ENCODE results near the gene PPP1R3G. TPM values are rescaled to one million over a fixed set of nuclear protein-coding genes. Genes with fewer than 3 reads are reported as not detected.
"Not testable (repeated sequence)": the region's sequence is repeated elsewhere in the genome, so short reads cannot be mapped to it uniquely, and the experiment has no call there.

Gene PPP1R3G
- total and polyA plus RNA-seq, 3 experiments from 2014 or later: not detected

GRCh38 chr6:5120011-5120410 is 34.9 kb downstream of the PPP1R3G start:
- Histone ChIP-seq H3K27me3 (ENCODE audit: insufficient read depth, low read length, poor library complexity, severe bottlenecking) (no peaks in the 10 kb centered on the region), H3K9me3 (ENCODE audit: low read length) (no peaks in the 10 kb centered on the region), H3K36me3 (ENCODE audit: insufficient read depth, low read length) (no peaks in the 10 kb centered on the region), H3K4me3 (ENCODE audit: low read length) (no peak overlapping the region), H3K27ac (ENCODE audit: low read depth, low read length) (no peak overlapping the region), H3K4me1 (ENCODE audit: insufficient read depth, low read length) (no peaks in the 10 kb centered on the region)
- no peak for DNase-seq
- peaks cover 0 to 1% (median 0%) of the 10 kb centered on the region in 3 donors for H3K36me3 Mint-ChIP-seq
- H3K4me1 Mint-ChIP-seq: peaks cover 0 to 1% (median 0%) of the 10 kb centered on the region in 3 donors
- H3K9me3 Mint-ChIP-seq: no peaks in the 10 kb centered on the region
- POLR2A ChIA-PET: no interaction called here
- H3K27me3 Mint-ChIP-seq: no peaks in the 10 kb centered on the region
- H3K27ac Mint-ChIP-seq: no peak overlapping the region
- CTCF ChIA-PET: no interaction called here
- no peak overlapping the region for H3K4me3 Mint-ChIP-seq

GRCh38 chr6:5120543-5120942 is 35.4 kb downstream of the PPP1R3G start:
- H3K27ac Mint-ChIP-seq; H3K36me3 ChIP-seq (ENCODE audit: insufficient read depth, low read length); H3K27ac ChIP-seq (ENCODE audit: low read depth, low read length); H3K4me1 ChIP-seq (ENCODE audit: insufficient read depth, low read length); CTCF ChIA-PET; H3K9me3 Mint-ChIP-seq; H3K27me3 ChIP-seq (ENCODE audit: insufficient read depth, low read length, poor library complexity, severe bottlenecking); H3K4me3 ChIP-seq (ENCODE audit: low read length); H3K9me3 ChIP-seq (ENCODE audit: low read length); H3K36me3 Mint-ChIP-seq; POLR2A ChIA-PET; DNase-seq; H3K27me3 Mint-ChIP-seq; H3K4me3 Mint-ChIP-seq; H3K4me1 Mint-ChIP-seq: not testable (repeated sequence)

GRCh38 chr6:5121479-5121878 is 36.3 kb downstream of the PPP1R3G start:
- Mint-ChIP-seq H3K27me3 (no peaks in the 10 kb centered on the region), H3K27ac (no peak overlapping the region), H3K4me3 (no peak overlapping the region), H3K36me3 (peaks cover 0 to 1% (median 0%) of the 10 kb centered on the region in 3 donors), H3K9me3 (no peaks in the 10 kb centered on the region), H3K4me1 (peaks cover 0 to 1% (median 0%) of the 10 kb centered on the region in 3 donors)
- Histone ChIP-seq H3K27me3 (ENCODE audit: insufficient read depth, low read length, poor library complexity, severe bottlenecking) (no peaks in the 10 kb centered on the region), H3K36me3 (ENCODE audit: insufficient read depth, low read length) (no peaks in the 10 kb centered on the region), H3K4me3 (ENCODE audit: low read length) (no peak overlapping the region), H3K4me1 (ENCODE audit: insufficient read depth, low read length) (no peaks in the 10 kb centered on the region), H3K27ac (ENCODE audit: low read depth, low read length) (no peak overlapping the region), H3K9me3 (ENCODE audit: low read length) (no peaks in the 10 kb centered on the region)
- no peak for DNase-seq
- POLR2A ChIA-PET: no interaction called here
- CTCF ChIA-PET: no interaction called here

DNA sequence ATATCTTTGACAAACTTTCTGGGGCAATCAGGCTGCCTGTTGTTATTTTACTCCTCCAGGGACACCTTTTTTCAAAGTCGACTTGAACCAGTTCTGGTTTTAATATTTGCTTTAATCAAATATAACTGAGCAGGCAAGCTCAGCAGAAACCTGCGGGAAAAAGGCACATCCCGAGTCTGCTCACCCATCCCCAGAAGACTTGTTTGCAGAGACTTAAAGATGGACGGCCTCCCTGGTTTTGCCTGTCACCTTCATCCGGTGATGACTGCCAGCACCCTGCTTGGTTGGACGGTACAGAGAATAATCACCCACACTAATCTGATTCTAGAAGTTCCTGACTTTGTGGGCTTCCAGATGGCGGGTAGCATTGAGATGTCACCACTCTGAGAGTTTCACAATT is 36.8 kb downstream of the PPP1R3G start:
- H3K27ac ChIP-seq (ENCODE audit: low read depth, low read length): no peak overlapping the region
- no peaks in the 10 kb centered on the region for H3K4me1 ChIP-seq (ENCODE audit: insufficient read depth, low read length)
- Mint-ChIP-seq H3K4me1 (peaks cover 0 to 1% (median 0%) of the 10 kb centered on the region in 3 donors), H3K27ac (no peak overlapping the region), H3K36me3 (peaks cover 0 to 1% (median 0%) of the 10 kb centered on the region in 3 donors), H3K4me3 (no peak overlapping the region), H3K27me3 (no peaks in the 10 kb centered on the region), H3K9me3 (no peaks in the 10 kb centered on the region)
- no peaks in the 10 kb centered on the region for H3K27me3 ChIP-seq (ENCODE audit: insufficient read depth, low read length, poor library complexity, severe bottlenecking)
- POLR2A ChIA-PET: no interaction called here
- no peaks in the 10 kb centered on the region for H3K9me3 ChIP-seq (ENCODE audit: low read length)
- H3K36me3 ChIP-seq (ENCODE audit: insufficient read depth, low read length): no peaks in the 10 kb centered on the region
- DNase-seq: no peak
- CTCF ChIA-PET: no interaction called here
- H3K4me3 ChIP-seq (ENCODE audit: low read length): no peak overlapping the region

DNA sequence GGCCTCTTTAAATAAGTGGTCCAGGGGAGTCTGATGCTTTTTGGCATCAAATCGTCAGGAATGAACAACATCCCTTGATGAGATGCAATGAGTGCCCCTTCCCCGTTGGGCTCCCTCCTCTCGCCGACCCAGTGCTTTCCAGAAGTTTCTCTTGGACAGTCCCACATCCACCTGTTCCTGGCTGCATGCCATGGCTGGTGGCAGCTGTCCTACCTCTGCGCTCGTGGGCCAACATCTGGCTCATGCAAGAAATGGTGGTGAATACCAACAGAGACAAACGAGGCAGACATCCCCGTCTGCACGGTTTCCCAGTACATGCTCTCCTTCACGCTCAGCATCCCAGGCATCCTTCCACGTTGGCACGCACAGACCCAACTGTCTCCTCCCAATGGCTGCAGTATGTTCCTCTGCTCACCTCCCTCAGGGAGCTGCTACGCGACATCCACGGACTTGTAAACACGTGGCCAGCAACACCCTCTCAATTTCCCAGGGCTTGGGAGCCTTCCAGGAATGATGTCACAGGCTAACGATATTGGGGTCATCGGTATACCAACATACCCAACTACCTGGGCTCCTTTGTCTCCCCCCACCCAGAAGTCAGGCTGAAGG is 37.5 kb downstream of the PPP1R3G start:
- no peak overlapping the region for H3K27ac ChIP-seq (ENCODE audit: low read depth, low read length)
- Mint-ChIP-seq H3K27me3 (no peaks in the 10 kb centered on the region), H3K27ac (no peak overlapping the region), H3K9me3 (no peaks in the 10 kb centered on the region), H3K36me3 (peaks cover 0 to 1% (median 0%) of the 10 kb centered on the region in 3 donors), H3K4me3 (no peak overlapping the region), H3K4me1 (peaks cover 0 to 1% (median 0%) of the 10 kb centered on the region in 3 donors)
- H3K9me3 ChIP-seq (ENCODE audit: low read length): no peaks in the 10 kb centered on the region
- H3K27me3 ChIP-seq (ENCODE audit: insufficient read depth, low read length, poor library complexity, severe bottlenecking): no peaks in the 10 kb centered on the region
- H3K4me3 ChIP-seq (ENCODE audit: low read length): no peak overlapping the region
- ChIA-PET POLR2A (no interaction called here), CTCF (interaction anchor here (1.6 kb wide), 1 partner anchor 21 kb away, joined by 7 read pairs; no protein-coding TSS in a partner anchor)
- H3K4me1 ChIP-seq (ENCODE audit: insufficient read depth, low read length): no peaks in the 10 kb centered on the region
- H3K36me3 ChIP-seq (ENCODE audit: insufficient read depth, low read length): no peaks in the 10 kb centered on the region
- DNase-seq: no peak

DNA sequence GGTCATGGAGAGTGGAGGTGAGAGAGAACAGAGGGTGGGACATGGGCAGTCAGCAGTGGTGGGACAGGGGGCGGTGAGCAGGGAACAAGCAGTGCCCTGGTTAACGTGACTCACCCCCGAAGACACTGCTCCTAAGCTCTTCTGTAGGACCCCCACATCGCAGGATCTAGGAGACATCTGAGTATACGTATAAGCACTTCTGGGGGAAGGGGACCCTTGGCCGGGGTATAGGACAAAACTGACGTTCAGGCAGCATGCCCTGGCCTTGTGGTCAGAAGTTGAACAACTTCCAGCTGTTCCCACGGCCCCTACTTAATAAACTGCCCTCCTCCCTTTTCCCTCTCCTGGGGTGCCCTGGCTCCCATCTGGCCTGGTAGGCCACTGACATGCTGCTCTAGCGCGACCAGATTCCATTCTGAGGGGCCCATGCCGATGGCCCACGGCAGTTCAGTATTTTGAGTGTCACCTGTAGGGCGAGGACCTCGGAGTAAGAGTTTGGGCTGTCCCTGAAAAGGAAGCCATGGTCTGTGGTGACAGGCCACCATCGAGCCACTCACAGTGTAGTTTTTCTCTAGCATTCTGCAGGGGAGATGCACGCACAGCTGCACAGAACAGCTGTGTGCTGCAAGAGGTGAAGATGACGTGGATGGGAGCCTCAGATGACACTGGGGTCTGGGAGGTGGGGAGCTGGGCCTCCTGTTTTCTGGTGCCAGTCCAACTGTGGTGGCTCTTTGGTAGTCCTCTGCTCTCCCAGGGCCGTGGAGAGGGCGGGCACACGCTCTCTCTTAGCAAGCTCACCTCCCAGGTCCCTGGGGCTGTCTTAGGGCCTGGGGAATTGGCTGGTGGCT is 38.4 kb downstream of the PPP1R3G start:
- H3K27me3 ChIP-seq (ENCODE audit: insufficient read depth, low read length, poor library complexity, severe bottlenecking): no peaks in the 10 kb centered on the region
- H3K36me3 ChIP-seq (ENCODE audit: insufficient read depth, low read length): no peaks in the 10 kb centered on the region
- H3K4me3 ChIP-seq (ENCODE audit: low read length): no peak overlapping the region
- peak overlapping the region in 1 of 8 donors; percentile 38 for H3K27ac Mint-ChIP-seq
- no peak overlapping the region for H3K4me3 Mint-ChIP-seq
- CTCF ChIA-PET: interaction anchor here (1.6 kb wide), 1 partner anchor 20 kb away, joined by 7 read pairs; no protein-coding TSS in a partner anchor
- POLR2A ChIA-PET: no interaction called here
- no peaks in the 10 kb centered on the region for H3K27me3 Mint-ChIP-seq
- H3K9me3 Mint-ChIP-seq: no peaks in the 10 kb centered on the region
- no peaks in the 10 kb centered on the region for H3K4me1 ChIP-seq (ENCODE audit: insufficient read depth, low read length)
- H3K36me3 Mint-ChIP-seq: no peaks in the 10 kb centered on the region
- H3K4me1 Mint-ChIP-seq: peaks cover 0 to 1% (median 0%) of the 10 kb centered on the region in 3 donors
- H3K9me3 ChIP-seq (ENCODE audit: low read length): no peaks in the 10 kb centered on the region
- no peak overlapping the region for H3K27ac ChIP-seq (ENCODE audit: low read depth, low read length)
- DNase-seq: no peak

DNA sequence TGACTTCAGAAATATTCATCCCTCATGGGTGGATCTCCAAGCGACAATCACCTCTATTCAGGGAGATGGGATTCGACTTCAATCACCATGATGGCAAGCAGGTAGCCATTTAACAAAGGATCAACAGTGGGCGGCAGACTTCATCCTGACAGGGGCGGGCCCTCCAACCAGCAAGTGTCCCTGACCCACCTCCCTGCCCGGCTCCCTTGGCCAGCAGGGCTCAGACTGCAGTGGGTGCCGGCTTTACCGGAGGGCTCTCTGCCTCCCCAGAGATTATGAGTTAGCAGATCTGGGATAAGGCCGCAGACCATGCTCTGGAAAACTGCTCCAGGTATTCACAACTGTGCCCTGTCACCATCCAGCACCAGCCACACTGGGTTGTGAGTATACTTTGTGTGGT is 39.4 kb downstream of the PPP1R3G start:
- Mint-ChIP-seq H3K9me3 (no peaks in the 10 kb centered on the region), H3K4me3 (no peak overlapping the region), H3K36me3 (no peaks in the 10 kb centered on the region), H3K27ac (peak overlapping the region in 1 of 8 donors; percentile 13), H3K4me1 (peaks cover 0 to 1% (median 0%) of the 10 kb centered on the region in 3 donors), H3K27me3 (no peaks in the 10 kb centered on the region)
- Histone ChIP-seq H3K4me1 (ENCODE audit: insufficient read depth, low read length) (no peaks in the 10 kb centered on the region), H3K27ac (ENCODE audit: low read depth, low read length) (no peak overlapping the region), H3K9me3 (ENCODE audit: low read length) (no peaks in the 10 kb centered on the region), H3K36me3 (ENCODE audit: insufficient read depth, low read length) (no peaks in the 10 kb centered on the region), H3K4me3 (ENCODE audit: low read length) (no peak overlapping the region), H3K27me3 (ENCODE audit: insufficient read depth, low read length, poor library complexity, severe bottlenecking) (no peaks in the 10 kb centered on the region)
- no peak for DNase-seq
- CTCF ChIA-PET: no interaction called here
- POLR2A ChIA-PET: no interaction called here

- Mint-ChIP-seq H3K36me3 (peaks cover 0 to 2% (median 0%) of the 10 kb centered on the region in 3 donors), H3K27me3 (no peaks in the 10 kb centered on the region), H3K27ac (no peak overlapping the region), H3K4me1 (peaks cover 0 to 1% (median 0%) of the 10 kb centered on the region in 3 donors), H3K4me3 (no peak overlapping the region), H3K9me3 (no peaks in the 10 kb centered on the region)
- no peaks in the 10 kb centered on the region for H3K4me1 ChIP-seq (ENCODE audit: insufficient read depth, low read length)
- no peaks in the 10 kb centered on the region for H3K27me3 ChIP-seq (ENCODE audit: insufficient read depth, low read length, poor library complexity, severe bottlenecking)
- no peak overlapping the region for H3K27ac ChIP-seq (ENCODE audit: low read depth, low read length)
- ChIA-PET POLR2A (no interaction called here), CTCF (interaction anchor here (0.9 kb wide), 1 partner anchor 18 kb away, joined by 3 read pairs; no protein-coding TSS in a partner anchor)
- DNase-seq: no peak
- no peaks in the 10 kb centered on the region for H3K36me3 ChIP-seq (ENCODE audit: insufficient read depth, low read length)
- no peak overlapping the region for H3K4me3 ChIP-seq (ENCODE audit: low read length)
- H3K9me3 ChIP-seq (ENCODE audit: low read length): no peaks in the 10 kb centered on the region
Measured at GRCh38 chr6:5125152-5126006, 40.2 kb downstream of the PPP1R3G start.
